Activated B cell treated with CpG ODN at 0.5 μM for 24 hours (primary cell): ENCODE measurements around the gene KREMEN2. TPM values are rescaled to one million over a fixed set of nuclear protein-coding genes. Genes with fewer than 3 reads are reported as not detected.

Experiments
- ATAC-seq: fragments of 200-7000 bp; cut with Tn5 transposase; one replicate; pipeline ENCODE4 v1.10.0; 2021; ENCODE audit warnings: low read depth, mild to moderate bottlenecking, moderate library complexity
- CTCF ChIA-PET: fragments of 350-600 bp; sonication (Branson Sonifier 250); formaldehyde crosslinking; loops from one replicate; lab custom pipeline; 2021; ENCODE audit warnings: antibody characterized with exemption; lab: Charles Lee
- POLR2A ChIA-PET: fragments of 350-600 bp; sonication (Branson Sonifier 250); formaldehyde crosslinking; loops from one replicate; lab custom pipeline; 2021; ENCODE audit warnings: antibody characterized with exemption; lab: Charles Lee
- DNase-seq: peaks from one replicate; pipeline ENCODE4 v3.0.0; 2022
- H3K27ac Mint-ChIP-seq: one replicate; pipeline ENCODE4 v1.8.0; 2020; ENCODE audit warnings: mixed read lengths
- H3K27me3 Mint-ChIP-seq: one replicate; pipeline ENCODE4 v1.8.0; 2021; ENCODE audit warnings: mixed read lengths
- H3K36me3 Mint-ChIP-seq: one replicate; pipeline ENCODE4 v1.8.0; 2021; ENCODE audit warnings: low read depth, mixed read lengths
- H3K4me1 Mint-ChIP-seq: one replicate; pipeline ENCODE4 v1.8.0; 2021; ENCODE audit warnings: mixed read lengths
- H3K4me3 Mint-ChIP-seq: one replicate; pipeline ENCODE4 v1.8.0; 2020; ENCODE audit warnings: mild to moderate bottlenecking, mixed read lengths
- H3K9me3 Mint-ChIP-seq: one replicate; pipeline ENCODE4 v1.8.0; 2020; ENCODE audit warnings: mixed read lengths
- CTCF ChIP-seq: fragments of 200-600 bp; IDR thresholded peaks from one replicate; pipeline ENCODE4 v1.8.0; 2022; ENCODE audit warnings: antibody characterized with exemption, mild to moderate bottlenecking
- intact Hi-C: fragments of 100-400 bp; cut with micrococcal nuclease; formaldehyde crosslinking; loops from one replicate; pipeline ENCODE4 v1.15.1; 2024
- total RNA-seq: library from RNA; stranded (reverse); gene quantifications from 2 replicates; pipeline ENCODE4 v1.2.3, GENCODE V29; 2022

KREMEN2 gene
- total RNA-seq, 1 donor from 2014 or later = 1.7 TPM

GRCh38 chr16:2960183-2961010, 3.7 kb upstream of the KREMEN2 start:
- Mint-ChIP-seq H3K36me3 (no peaks in the 10 kb centered on the region), H3K27me3 (peaks cover 24% of the 10 kb centered on the region), H3K4me1 (peaks cover 23% of the 10 kb centered on the region), H3K27ac (no peak overlapping the region), H3K4me3 (no peak overlapping the region), H3K9me3 (no peaks in the 10 kb centered on the region)
- intact Hi-C loops = loop anchor here (5.0 kb wide), 1 partner anchor 33 kb away; no protein-coding TSS in a partner anchor
- ATAC-seq (no peak), DNase-seq (no peak)
- CTCF ChIA-PET = no interaction called here
- POLR2A ChIA-PET = interaction anchor here (0.6 kb wide), 1 partner anchor 21 kb away, joined by 4 read pairs; no protein-coding TSS in a partner anchor
- TF ChIP-seq CTCF = no peak

- H3K4me1 Mint-ChIP-seq = peaks cover 27% of the 10 kb centered on the region
- CTCF ChIA-PET = no interaction called here
- POLR2A ChIA-PET = no interaction called here
- ATAC-seq = no peak
- intact Hi-C loops = loop anchor here (5.0 kb wide), 1 partner anchor 35 kb away; no protein-coding TSS in a partner anchor
- DNase-seq = no peak
- peaks cover 14% of the 10 kb centered on the region for H3K27me3 Mint-ChIP-seq
- TF ChIP-seq CTCF = no peak
- H3K4me3 Mint-ChIP-seq = peak overlapping the region; percentile 60
- H3K9me3 Mint-ChIP-seq = no peaks in the 10 kb centered on the region
- no peak overlapping the region for H3K27ac Mint-ChIP-seq
- no peaks in the 10 kb centered on the region for H3K36me3 Mint-ChIP-seq
Measured at GRCh38 chr16:2962334-2963073, 1.6 kb upstream of the KREMEN2 start.

DNA sequence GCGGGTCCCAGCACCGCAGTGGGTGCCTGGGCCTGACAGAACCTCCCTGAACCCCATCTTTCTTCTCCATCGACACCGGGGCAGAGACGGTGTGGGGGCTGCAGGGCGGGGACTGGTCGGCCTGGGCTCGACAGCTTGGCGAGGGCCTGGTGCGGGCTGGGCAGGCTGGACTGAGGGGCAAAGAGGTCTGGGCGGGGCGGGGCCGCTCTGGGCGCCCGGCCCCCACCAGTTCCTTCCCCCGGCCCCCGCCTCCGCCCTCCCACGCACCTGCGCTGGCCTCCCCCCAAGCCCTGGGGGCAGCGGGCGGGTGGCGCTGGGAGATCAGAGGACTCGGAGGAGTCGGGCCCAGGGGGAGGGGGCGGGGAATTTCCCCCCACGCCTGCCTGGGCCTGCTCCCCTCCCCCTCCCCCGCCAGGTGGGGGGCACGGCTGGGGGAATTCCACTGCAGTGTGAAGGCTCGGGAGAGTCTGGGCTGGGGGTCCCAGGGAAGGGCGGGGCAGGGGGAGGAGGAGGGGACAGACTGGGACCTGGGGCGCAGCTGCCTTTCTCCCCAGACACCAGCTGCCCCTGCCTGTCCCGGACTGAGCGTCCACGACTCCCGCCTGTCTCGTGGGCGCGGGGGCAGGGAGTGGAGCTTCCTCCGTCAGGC, 877 bp upstream of the KREMEN2 start:
- ChIA-PET POLR2A (interaction anchor here (0.8 to 1.2 kb wide), 2 partner anchors 18 to 999 kb away, joined by 3 to 4 read pairs; partner anchors contain the start of gene RPS2), CTCF (interaction anchor here (1.2 kb wide), 1 partner anchor 36 kb away, joined by 4 read pairs; no protein-coding TSS in a partner anchor)
- intact Hi-C loops = loop anchor here (5.0 kb wide), 1 partner anchor 36 kb away; no protein-coding TSS in a partner anchor
- TF ChIP-seq CTCF = no peak
- peak overlapping the region; percentile 80 for H3K4me3 Mint-ChIP-seq
- peaks cover 18% of the 10 kb centered on the region for H3K27me3 Mint-ChIP-seq
- DNase-seq (no peak), ATAC-seq (peak; percentile 26)
- H3K36me3 Mint-ChIP-seq = no peaks in the 10 kb centered on the region
- peaks cover 31% of the 10 kb centered on the region for H3K4me1 Mint-ChIP-seq
- no peaks in the 10 kb centered on the region for H3K9me3 Mint-ChIP-seq
- H3K27ac Mint-ChIP-seq = no peak overlapping the region

DNA sequence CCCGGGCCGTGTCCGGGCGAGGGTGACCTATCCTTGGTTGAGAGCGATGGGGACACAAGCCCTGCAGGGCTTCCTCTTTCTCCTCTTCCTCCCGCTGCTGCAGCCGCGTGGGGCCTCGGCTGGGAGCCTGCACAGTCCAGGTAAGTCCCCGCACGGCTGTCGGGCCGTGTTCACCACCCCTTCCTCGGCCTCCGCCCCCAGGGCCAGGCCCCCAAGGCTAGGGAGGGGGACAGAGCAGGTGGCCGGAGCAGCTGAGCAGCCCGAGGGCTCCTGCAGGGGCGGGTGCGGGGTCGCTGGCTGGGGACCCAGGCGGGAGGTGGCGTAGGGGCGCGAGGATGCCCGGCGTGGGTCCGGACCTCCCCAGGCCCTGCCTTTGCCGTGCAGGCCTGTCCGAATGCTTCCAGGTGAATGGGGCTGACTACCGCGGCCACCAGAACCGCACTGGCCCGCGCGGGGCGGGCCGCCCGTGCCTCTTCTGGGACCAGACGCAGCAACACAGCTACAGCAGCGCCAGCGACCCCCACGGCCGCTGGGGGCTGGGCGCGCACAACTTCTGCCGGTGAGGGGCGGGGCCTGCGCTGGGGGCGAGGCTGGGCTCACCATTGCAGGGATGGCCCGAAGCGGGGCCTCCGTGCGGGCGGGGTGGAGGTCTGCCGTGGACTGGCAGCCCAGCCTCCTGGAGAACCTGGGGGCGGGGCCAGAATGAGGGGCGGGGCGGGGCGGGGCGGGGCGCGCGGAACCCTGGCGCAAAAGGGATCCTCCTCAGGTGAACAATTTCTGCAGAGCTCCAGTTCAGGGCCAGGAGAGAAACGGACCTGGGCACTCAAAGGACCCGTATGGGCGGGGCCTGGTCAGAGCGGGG, 631 bp downstream of the KREMEN2 start:
- TF ChIP-seq CTCF = no peak
- intact Hi-C loops = loop anchor here (5.0 kb wide), 1 partner anchor 37 kb away; no protein-coding TSS in a partner anchor
- CTCF ChIA-PET = interaction anchor here (1.0 to 1.1 kb wide), 2 partner anchors 39 to 96 kb away, joined by 3 read pairs; no protein-coding TSS in a partner anchor
- ATAC-seq = peak; percentile 32
- no peaks in the 10 kb centered on the region for H3K9me3 Mint-ChIP-seq
- H3K36me3 Mint-ChIP-seq = no peaks in the 10 kb centered on the region
- peaks cover 38% of the 10 kb centered on the region for H3K4me1 Mint-ChIP-seq
- peak; percentile 50 for DNase-seq
- POLR2A ChIA-PET = interaction anchor here (1.2 kb wide), 1 partner anchor 16 kb away, joined by 4 read pairs; no protein-coding TSS in a partner anchor
- H3K27ac Mint-ChIP-seq = peak overlapping the region; percentile 41
- H3K27me3 Mint-ChIP-seq = peaks cover 15% of the 10 kb centered on the region
- H3K4me3 Mint-ChIP-seq = peak overlapping the region; percentile 80
